GM12873 (cell line): Measurements from ENCODE around the gene TOR1A.

ENCODE experiments used
- TF ChIP-seq, protein P1 (sequence below): IDR thresholded peaks from 2 replicates; pipeline ENCODE4 v1.5.1; 2012; ENCODE audit warnings: low read depth, mild to moderate bottlenecking, moderate library complexity, low read length, control low read depth; ENCODE audit not compliant: insufficient read depth; ENCODE audit errors: missing control alignments

The TOR1A gene

GRCh38 chr9:129803676-129804060 is 20.3 kb downstream of the TOR1A start:
- TF ChIP-seq, protein P1, sequence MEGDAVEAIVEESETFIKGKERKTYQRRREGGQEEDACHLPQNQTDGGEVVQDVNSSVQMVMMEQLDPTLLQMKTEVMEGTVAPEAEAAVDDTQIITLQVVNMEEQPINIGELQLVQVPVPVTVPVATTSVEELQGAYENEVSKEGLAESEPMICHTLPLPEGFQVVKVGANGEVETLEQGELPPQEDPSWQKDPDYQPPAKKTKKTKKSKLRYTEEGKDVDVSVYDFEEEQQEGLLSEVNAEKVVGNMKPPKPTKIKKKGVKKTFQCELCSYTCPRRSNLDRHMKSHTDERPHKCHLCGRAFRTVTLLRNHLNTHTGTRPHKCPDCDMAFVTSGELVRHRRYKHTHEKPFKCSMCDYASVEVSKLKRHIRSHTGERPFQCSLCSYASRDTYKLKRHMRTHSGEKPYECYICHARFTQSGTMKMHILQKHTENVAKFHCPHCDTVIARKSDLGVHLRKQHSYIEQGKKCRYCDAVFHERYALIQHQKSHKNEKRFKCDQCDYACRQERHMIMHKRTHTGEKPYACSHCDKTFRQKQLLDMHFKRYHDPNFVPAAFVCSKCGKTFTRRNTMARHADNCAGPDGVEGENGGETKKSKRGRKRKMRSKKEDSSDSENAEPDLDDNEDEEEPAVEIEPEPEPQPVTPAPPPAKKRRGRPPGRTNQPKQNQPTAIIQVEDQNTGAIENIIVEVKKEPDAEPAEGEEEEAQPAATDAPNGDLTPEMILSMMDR = no peak

DNA sequence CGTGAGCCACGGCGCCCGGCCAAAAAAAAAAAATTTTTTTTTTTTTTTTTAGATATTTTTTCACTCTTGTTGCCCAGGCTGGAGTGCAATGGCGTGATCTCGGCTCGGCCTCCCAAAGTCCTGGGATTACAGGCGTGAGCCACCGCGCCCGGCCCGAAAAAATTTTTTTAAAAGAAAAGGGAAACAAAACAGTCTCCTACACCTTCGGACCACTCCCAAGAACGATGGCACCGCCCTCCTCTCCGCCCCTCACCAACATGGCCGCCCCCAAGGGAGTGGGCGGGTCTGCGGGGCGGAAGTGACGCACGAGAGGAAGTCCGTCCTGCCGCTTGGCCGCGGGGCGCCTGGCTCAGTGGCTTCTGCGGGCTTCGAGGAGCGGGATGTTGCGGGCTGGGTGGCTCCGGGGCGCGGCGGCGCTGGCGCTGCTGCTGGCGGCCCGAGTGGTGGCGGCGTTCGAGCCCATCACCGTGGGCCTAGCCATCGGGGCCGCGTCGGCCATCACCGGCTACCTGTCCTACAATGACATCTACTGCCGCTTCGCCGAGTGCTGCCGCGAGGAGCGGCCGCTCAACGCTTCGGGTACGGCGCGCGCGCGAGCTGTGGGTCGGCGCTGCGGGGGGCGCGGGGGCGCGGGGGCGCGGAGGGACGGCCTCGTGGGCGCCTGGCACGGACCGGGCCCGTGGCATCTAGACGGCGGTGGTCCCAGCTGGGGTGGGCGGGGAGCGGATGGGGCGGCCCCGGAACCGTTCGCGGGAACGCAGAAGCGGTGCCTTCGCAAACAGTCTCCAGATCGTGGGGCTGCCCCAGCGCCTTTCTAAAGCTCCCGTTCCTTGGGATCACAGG is 20.9 kb downstream of the TOR1A start, which contains the start of gene TOR1B:
TSS of gene TOR1B (plus strand) at position 352 of the 843 bp plus-strand sequence. CDS start at position 381, 29 bp downstream.
- TF ChIP-seq, protein P1 = no peak

GRCh38 chr9:129801504-129801903 is 22.4 kb downstream of the TOR1A start:
- TF ChIP-seq, protein P1 = no peak

GRCh38 chr9:129798973-129799372 is 25.0 kb downstream of the TOR1A start:
- TF ChIP-seq, protein P1 = no peak

GRCh38 chr9:129794549-129794948 is 29.4 kb downstream of the TOR1A start:
- TF ChIP-seq, protein P1 = no peak

- TF ChIP-seq, protein P1 = no peak
Measured at GRCh38 chr9:129786481-129786880, 37.5 kb downstream of the TOR1A start.

DNA sequence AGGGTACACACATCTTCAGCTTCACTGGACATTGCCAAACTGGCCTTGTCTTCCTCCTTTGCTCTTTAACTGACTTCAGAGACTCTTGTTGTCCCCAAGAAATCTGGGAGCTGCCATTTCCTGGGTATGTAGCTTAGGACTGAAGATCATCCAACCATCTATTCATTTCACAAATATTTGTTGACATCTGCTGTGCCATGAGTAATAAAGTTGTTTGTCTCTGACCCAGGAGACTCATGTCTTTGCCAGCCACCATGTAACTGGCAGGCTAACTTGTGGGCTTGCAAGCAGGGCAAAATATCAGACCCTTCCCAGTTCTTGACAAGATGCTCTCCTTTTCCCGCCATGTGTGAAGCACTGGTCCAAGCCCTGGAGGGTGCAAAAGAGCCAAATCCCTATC is 38.1 kb downstream of the TOR1A start:
- TF ChIP-seq, protein P1 = no peak
